ENCODE results near the gene ACOT13.
"Not testable (repeated sequence)": the region's sequence is repeated elsewhere in the genome, so short reads cannot be mapped to it uniquely, and the experiment has no call there.

Gene ACOT13

DNA sequence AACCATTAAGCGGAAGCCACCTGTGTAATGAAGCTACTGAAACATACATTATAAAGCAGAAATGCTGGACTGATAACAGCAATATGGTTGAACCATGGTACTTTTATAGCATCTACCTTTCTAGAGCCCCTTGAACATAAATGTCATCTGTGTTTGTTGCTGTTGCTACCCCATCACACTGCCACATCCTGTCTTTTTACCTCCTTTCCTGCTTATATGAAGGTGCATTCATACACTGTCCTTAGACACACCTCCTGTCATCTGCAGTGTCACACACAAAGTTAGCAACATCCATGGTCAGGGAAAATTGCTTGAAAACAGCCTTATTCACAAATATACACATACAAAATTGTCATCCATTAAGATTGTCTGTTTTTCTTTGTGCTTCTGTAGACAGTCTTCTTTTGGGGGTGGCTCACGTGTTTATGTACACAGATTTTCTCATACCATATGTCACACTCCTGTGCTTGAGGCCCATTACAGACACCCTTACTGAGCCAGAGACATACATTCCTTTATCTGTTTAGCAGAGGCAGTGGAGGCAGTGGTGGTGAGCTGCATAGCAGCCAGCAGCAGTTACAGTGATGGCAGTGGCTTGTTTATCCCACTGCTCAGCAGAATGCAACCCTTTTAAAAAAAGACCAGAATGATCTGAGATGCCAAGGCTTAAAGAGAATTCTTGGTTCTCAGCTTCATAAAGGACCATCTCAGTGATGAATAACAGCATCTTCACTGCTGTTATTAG is 26.1 kb downstream of the ACOT13 start:
- no peak for DNase-seq (ENCODE audit: low read depth in 2 of 2)

DNA sequence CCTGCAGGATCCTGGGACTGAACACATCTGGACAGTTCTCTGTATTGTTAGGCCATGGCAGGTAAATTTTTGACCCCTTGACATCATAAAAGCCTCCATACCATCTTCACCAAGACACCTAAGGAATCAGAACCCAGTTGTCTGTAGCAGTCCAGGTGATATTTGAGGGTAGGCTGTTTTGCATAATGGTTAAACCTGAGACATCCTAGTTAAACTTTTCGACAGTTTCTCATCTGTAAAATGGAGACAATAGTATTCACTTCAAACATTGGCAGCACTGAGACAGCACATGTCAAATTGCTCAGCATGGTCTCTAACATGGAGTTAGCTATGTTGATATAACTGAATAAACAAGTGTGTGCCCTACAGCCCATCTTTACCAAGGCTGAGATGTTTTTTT is 27.3 kb downstream of the ACOT13 start:
- DNase-seq (ENCODE audit: low read depth in 2 of 2): no peak

DNA sequence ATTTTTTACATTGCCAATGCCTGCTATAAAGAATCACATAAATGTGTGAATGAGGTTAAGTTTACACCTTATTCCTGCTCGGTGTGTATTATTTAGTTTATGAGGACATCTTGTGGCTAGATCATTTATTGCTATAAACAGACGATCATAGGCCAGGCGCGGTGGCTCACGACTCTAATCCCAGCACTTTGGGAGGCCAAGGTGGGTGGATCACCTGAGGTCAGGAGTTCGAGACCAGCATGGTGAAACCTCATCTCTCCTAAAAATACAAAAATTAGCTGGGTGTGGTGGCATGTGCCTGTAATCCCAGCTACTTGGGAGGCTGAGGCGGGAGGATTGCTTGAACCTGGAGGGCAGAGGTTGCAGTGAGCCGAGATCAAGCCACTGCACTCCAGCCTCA is 28.8 kb downstream of the ACOT13 start:
- DNase-seq (ENCODE audit: low read depth in 2 of 2): not testable (repeated sequence)

DNA sequence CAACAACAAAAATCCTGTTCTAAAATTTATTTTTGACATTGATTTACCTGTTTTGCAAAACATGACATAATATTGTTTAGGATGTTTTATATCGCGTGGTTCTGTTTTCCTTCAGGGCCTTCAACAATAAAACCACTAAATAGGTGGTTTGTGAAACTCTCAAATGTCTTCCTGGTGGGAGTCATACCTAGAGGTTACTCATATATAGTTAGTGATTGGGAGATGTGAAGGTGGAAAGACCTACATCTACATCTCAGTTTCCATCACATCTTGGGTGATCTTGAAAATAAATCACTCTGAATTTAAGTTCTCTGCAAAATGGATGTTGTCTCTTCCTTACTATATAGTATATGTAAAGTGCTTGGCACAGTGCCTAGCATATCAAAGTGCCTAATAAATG is 29.2 kb downstream of the ACOT13 start:
- DNase-seq (ENCODE audit: low read depth in 2 of 2): no peak

DNA sequence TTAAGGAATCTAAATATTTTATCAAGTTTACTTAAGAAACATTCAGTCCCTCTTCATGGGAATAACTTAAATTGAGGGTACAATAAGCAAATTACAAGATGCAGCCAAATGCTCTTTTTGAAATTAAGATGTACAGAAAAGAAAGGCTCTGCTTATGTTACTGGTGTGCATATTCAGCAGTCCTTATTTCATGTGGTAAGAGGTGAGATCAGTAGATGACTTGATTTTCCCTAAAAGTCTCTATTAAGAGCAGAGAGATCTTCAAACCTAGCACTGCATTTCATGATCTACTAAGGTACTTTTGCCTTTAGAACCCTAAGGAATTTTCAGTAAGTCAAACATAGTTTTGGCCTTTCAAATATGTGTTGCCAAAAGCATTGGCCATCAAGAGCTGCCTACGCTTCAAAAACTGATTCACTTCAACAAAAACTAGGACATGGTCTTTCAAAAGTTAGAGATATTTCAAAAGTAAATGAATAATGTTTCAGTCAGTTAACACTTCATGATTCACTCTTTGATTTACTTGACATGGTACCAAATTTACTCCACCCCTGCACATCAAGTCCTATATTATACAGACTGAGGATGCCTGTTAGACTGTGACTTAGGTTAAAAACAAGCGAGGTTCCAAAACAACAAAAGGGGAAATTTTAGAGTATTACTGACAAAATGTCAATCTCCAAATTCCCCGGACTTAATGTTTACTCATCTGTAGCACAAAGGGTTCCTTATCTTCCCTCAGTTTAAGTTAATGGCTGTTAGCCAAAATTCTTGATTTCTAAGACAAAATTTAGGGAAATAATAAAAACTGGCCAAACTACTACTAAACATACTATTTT is 32.9 kb downstream of the ACOT13 start:
- no peak for DNase-seq (ENCODE audit: low read depth in 2 of 2)

DNA sequence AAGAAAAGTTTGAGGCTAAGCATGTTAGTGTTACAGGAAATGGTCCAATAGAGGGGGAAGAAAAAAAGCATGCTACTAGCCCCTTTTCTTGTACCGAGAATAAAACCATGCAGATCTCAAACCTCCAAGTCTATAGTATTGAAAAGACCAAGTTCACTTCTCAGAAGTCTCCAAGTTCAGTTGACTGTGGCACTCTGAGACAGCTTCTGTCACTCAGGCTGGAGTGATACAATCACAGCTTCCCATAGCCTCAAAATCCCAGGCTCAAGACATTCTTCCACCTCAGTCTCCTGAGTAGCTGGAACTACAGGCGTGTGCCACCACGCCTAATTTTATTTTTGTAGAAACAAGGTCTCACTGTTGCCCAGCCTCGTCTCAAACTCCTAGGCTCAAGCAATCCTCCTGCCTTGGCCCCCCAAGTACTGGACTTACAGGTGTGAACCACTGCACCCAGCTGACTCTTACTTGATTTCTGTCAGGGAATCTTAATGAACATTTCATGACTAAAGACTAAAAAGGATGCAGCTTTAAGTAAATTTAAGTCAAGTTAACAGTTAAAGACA is 35.9 kb downstream of the ACOT13 start:
- no peak for DNase-seq (ENCODE audit: low read depth in 2 of 2)

DNA sequence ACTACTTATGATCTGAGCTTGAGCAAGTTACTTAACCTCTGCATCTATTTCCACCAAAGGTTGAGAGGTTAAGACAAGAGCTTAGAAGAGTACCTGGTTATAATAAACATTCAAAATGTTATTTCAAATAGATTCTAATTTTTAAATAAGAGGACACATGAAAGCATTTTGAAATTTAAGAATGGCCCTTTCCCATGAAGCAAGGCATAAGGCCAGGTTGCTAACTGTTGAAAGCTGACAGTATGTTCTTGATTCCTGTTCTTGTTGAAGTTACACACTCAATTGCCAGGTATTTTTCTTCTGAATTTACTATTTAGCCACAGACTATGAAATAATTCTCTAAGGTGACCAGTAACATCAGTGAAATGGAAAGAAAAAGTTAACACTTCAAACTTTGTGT is 37.6 kb downstream of the ACOT13 start:
- DNase-seq (ENCODE audit: low read depth in 2 of 2): no peak

DNA sequence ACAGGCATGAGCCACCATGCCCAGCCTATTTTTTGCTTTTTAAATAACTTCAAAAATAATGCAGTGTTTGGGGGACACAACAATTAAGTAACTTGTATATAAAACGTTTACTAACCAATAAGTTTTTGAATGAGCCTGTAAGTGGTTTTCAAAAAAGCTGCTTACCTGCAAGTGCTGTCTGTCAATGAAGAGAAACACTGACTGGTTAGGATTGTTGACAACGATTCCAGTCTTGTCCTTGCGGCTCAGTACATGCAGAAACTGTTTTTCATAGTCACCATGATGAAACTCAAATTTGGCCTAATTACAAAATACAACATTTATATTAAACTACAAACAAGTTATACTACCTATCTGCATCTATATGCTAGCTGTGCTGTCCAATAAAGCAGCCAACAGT is 41.7 kb downstream of the ACOT13 start:
- no peak for DNase-seq (ENCODE audit: low read depth in 2 of 2)

DNA sequence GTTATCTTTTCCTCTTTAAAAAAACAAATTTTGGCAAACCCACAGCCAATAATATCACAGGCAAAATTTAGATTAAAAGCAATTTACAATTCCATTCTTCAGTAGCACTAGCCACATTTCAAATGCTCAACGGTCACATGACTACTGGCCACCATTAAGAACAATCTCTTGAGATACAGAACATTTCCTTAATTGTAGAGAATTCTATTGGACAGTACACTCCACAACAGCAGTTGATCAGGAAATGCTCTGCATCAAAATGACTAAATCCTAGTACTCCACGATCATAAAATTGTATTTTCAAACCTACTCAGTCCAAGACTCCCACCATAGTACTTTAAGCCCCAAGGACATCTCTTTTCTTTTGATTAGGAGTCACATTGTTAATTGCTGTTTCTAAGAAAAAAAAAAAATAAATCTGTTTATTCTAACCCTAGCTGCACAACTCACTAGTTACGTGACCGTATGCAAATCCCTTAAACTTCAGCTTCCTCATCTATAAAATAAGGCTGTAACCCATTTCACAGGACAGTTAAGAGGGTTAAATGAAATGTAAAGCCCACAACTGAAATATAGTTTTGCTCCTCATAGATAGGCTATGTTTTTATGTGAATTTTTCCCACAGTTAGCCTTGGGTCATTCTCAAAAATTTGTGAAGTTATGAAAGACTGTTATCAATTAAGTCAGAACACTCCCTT is 42.3 kb downstream of the ACOT13 start:
- DNase-seq (ENCODE audit: low read depth in 2 of 2): no peak

DNA sequence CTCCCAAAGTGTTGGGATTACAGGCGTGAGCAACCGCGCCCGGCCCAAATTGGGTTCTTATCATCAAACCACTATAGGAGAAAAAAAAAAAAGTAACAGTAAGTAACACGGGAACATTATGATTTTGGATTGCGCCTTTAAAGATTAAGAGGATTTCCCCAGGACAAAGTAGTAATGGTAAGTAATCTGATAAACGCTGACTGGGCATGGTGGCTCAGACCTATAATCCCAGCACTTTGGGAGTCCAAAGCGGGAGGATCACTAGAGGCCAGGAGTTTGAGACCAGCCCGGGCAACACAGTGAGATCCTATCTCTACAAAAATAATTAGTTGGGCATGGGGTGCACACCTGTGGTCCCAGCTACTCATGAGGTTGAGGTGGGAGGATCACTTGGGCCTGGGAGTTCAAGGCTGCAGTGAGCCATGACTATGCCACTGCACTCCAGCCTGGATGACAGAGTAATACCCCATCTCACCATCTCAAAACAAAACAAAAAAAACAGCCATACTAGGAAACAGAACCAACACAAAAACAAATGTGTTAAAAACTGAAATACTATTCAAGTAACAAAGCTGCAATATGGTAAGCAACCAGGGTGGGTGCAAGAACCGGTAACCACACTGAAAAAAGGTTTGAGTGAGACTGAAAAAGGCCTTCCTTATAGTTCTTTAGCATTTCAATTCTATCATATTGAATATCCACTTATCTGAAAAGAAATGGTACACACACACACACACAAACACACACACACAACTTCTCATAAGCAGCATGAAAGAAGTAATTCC is 43.8 kb downstream of the ACOT13 start:
- no peak for DNase-seq (ENCODE audit: low read depth in 2 of 2)

DNA sequence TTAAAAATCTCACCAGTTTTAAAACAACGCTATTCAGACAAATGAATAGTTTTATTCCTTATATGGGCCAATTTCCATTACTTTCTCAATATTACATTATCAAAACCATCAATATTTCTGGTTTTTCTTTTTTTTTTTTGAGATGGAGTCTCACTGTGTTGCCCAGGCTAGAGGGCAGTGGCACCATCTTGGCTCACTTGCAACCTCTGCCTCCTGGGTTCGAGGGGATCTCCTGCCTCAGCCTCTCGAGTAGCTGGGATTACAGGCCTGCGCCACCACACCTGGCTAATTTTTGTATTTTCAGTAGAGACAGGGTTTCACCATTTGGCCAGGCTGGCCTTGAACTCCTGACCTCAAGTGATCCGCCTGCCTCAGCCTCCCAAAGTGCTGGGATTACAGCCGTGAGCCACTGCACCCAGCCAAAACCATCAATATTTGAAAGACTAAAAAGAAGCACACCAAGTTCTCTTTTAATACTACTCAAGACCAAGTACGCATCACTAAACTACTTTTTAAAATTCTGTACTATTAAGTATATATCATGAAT is 49.8 kb downstream of the ACOT13 start:
- DNase-seq (ENCODE audit: low read depth in 2 of 2): not testable (repeated sequence)

DNA sequence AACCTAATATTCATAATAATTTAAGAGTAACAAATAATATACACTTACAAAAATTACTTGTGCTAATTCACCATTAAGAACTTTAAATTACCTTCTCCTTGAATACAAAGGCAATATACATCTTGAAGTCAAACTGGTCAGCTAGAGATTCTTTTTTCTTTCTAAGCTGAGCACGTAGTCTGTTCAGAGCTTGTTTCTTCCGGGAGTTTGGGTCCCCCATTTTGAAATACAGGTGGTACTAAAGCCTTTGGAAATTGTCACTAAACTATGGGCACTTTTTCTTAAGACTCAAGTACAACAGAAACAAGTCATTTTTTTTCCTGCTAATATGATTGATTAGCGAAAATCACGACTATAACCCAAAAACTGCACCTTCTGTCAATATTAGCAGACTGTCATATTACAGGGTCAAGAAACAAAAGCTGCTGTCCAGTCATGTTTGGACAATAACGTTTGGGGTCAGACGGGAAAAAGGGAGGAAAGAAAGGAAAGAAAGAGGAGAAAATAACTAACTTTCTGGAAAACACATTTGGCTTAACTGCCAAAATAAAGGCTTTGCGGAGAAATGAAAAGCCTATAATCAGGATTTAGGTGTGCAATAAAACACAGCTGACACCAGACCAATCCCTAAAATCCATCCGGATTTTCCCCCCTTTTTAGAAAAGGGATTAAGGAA is 51.7 kb downstream of the ACOT13 start:
- no peak for DNase-seq (ENCODE audit: low read depth in 2 of 2)

DNA sequence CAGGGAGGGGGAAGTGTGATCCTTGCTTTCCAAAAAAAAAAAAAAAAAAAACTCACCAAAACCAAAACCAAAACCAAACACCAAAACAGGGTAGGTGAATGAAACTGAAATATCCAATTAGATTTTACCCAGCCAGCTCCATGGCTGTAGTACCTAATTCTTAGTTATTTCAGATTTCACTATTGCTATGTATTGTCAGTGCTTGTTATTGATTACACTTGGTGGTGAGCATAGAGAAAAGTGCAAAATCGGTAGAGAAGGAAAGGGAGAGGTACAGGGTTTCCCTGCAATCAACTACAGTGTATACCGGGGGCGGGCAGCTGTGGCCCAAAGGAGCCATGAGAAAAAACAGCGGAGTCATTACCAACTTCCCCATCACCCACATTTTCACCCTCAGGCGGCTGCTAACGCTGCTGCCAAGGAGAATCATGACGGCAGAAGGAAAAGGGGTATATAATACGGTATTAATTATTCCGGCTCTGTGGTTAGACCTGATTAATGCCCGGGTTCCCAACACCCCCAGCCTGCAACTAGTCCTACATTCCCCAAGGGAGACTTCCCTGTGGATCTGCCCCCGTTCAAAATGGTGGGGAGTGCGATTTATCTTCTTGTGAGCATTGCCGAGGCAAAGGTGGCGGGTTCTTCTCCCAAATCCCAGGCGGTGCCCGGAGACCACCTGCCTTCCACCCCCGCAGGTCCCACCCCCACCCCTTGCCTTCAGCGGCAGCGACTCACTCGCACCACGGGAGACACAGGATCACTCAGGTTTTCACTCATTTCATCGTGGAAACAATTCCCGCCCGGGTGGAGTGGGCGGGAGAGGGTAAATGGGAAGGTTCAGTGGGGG is 52.5 kb downstream of the ACOT13 start, which contains the start of gene C6orf62:
Gene C6orf62, minus strand, starts transcription at position 30 of the 847 bp plus-strand sequence. CDS start 486 bp downstream, outside the sequence.
- DNase-seq (ENCODE audit: low read depth in 2 of 2): no peak

DNA sequence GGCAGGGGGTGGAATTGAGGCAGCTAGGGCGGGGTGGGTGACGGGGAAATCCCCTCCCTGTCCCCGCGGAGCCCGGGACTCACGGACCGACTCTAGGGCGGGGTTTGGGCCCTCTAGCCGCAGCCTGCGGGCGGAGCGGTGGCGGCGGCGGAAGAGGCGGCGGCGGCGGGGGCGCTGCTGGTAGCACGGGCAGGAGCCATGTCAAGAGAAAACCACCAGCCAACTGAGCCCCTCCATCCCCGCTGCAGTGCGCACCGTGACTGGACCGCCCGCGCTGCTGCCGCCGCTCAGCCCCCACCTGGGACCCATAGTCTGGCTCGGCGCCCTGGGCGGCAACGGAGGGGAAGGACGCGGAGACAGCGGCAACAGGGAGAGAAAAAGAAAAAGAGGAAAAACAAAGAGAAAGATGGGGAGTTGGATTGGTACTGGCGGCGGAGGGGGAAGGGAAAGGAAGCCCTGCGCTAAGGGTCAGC is 53.3 kb downstream of the ACOT13 start:
- DNase-seq (ENCODE audit: low read depth in 2 of 2): no peak

DNA sequence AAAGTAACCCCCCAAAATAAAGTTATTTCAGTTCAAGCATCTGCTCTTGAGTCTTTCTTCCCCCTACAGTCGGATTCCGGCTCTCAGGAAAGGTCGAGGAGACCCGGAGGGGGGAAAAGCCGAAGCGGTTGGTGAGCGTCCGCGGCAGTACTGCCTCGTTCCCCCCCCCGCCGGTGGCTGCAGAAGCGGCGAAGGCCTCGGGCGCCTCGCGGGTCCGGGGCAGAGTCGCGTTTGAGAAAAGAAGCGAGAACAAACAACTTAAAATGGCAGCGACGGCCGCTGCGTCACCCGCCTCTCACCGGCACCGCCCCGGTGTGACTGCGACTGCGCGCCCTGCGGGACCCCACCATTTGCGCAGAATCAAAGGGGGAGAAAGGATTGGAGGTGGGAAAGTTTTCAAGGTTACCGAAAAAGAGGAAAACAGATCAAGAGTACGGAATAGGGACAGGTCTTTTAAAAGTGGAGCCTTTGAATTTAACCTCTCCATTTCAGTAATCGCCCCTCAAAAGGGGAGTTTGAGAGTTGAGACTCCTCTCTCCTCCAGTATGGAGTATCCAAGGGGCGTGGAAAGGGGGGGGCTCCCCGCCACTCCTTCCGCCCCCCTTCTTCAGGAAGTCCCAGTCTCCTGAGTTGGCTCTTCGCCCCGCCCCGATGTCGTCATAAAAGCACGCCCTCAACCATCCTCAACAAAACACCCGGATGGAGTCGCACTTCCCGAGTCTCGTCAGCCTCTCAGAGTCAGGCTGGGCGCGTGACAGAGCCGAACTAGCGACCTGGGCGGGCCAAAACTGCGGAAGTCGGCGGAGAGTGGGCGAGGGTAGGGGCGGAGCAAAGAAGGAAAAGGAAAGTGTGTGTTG is 54.0 kb downstream of the ACOT13 start:
- peak; percentile 100 for DNase-seq (ENCODE audit: low read depth in 2 of 2)

DNA sequence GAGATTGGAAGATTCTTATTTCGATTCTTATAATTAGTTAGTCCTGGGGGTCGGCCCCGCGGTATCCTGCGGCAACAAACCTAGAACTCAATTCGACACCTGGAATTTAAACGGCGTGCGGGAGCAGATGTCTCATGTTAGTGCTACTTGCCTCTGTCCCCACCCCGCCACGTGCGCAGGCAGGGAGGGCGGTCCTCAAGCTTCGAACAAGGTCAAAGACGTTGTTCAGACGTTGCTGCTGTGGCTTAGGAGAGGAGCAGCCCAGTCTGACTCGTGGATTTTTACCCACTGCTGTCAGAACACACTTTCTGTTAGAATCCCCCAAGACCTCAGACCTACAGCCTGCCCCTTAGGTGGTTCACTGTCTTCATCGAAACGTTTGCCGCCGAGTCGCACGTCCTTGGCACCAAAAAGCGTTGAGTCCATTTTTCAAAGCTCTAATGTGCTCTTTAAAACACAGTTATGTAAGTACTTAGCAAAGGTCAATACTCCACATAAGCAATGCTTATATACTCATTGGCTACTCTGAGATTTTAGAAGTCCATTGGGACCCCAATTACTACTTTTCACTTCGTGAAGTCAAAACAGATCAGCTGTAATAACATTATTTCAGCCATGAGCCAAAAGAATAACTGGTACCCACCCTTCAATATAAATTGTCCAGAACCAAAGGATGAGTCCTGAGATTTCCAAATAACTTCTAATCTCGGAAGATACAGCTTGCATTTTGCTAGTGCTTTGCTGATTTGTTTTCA is 54.8 kb downstream of the ACOT13 start:
- DNase-seq (ENCODE audit: low read depth in 2 of 2): no peak

DNA sequence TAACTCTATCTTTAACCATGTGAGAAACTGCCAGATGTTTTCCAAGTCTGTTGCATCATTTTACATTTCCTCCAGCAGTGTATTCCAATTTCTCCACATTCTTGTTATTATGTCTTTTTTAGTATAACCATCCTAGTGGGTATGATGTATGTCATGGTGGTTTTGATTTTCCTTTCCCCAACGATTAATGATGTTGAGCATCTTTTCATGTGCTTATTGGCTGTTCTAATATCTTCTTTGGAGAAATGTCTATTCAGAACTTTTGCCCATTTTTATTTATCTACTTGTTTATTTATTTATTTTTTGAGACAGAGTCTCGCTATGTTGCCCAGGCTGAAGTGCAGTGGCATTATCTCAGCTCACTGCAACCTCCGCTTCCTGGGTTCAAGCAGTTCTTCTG is 56.4 kb downstream of the ACOT13 start:
- no peak for DNase-seq (ENCODE audit: low read depth in 2 of 2)

DNA sequence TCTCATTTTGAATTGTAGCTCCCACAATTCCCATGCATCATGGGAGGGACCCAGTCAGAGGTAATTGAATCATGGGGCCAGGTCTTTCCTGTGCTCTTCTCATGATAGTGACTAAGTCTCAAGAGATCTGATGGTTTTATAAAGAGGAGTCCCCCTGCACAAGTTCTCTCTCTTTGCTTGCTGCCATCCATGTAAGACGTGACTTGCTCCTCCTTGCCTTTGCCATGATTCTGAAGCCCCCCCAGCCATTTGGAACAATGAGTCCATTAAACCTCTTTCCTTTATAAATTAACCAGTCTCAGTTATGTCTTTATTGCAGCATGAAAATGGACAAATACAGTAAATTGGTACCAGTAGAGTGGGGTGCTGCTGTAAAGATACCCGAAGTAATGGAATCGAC is 63.8 kb downstream of the ACOT13 start:
- DNase-seq (ENCODE audit: low read depth in 2 of 2): not testable (repeated sequence)
